NCI-H345 treated with DMSO at 0.1 percent for 48 hours (cell line): ENCODE results near the gene DBN1.
"Not testable (repeated sequence)": the region's sequence is repeated elsewhere in the genome, so short reads cannot be mapped to it uniquely, and the experiment has no call there.

ENCODE experiments used
- DNase-seq: peaks from one replicate; lab custom pipeline; 2025; ENCODE audit not compliant: unreplicated experiment; lab: John Stamatoyannopoulos, UW

Gene DBN1

DNA sequence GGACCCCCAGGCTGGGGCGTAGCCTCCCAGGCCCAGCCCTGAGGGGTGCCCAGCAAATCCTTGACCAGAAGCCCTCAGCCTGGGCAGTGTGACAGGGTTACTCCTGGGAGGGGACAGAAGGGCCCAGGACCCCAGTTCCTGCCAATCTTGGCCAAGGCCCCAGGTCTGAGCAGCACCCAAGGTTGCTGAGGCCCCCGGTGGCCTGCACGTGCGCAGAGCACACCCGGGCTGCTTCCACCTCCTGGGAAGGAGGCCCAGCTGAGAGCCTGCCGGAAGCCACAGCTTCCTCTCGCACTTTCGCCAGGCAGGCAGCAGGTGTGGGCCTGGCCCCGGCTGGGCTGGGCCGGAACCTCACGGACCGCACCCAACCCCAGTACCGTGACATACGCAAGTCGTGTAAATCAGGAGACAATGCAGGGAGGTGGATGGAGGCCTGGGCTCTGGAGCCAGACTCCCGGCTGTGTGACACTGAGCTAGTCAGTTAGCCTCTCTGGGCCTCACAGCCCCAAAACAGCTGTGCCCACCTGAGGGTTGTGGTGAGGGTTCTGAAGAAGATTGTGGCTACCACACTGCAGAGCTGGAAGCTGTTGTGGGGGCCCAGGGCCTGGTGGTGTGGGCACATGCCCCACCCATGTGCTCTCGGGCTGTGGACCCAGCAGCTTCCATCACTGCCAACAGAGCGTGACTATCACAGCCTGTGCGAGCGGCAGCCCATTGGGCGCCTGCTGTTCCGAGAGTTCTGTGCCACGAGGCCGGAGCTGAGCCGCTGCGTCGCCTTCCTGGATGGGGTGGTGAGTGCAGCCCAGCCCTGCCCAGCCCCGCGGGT is 41.9 kb downstream of the DBN1 start:
- no peak for DNase-seq

DNA sequence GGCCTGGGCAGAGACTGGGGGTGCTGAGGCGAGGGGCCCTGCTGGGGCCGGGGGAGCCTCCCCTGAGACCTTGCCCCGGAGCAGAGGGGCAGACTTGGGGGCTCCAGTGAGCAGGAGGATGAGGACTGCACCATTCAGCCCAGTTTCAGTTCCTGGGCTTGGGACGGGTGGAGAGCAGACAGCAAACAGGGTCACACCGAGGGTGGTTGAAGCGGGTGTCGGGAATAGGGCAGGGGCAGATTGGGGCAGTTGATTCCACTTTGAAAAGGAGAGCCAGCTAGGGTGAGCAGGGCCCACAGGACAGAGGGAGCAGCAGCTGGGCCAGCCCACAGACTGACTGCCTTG is 42.5 kb downstream of the DBN1 start:
- no peak for DNase-seq

DNA sequence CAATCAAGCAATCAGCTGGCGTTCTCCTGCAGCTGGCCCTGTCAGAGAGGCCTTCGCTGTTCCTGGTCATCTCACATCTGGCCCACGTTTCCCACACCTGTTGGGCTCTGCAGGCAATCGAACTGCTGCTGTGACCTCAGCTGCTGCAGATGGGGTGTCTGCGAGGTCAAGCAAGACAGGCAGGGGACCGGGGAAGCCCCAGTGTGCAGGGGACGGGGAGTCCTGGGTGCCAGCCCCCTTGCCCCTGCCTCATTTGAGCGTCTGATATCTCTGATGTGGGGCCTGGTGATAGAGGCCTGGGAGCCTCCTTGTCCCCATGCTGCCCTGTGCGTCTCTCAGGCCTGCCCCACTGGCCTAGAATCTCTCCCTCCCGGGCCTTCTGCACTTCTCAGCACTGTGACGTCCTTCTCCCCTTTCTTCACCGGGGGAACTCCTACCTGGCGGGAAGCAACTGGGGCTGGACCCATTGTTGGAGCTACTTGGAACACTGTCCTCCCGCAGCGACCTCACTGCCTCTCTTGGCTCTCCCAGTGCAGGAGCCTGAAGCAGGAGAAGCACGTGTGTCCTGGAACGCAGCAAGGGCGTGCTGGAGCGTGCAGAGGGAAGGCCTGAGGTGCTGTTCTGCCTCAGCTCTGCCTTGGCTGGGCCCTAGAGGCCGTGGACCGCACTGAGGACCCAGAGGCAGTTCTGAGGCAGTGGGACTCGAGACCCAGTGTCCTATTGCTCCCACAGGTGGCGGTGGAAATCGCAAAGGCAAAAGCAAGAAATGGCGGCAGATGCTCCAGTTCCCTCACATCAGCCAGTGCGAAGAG is 43.1 kb downstream of the DBN1 start:
- DNase-seq = no peak

DNA sequence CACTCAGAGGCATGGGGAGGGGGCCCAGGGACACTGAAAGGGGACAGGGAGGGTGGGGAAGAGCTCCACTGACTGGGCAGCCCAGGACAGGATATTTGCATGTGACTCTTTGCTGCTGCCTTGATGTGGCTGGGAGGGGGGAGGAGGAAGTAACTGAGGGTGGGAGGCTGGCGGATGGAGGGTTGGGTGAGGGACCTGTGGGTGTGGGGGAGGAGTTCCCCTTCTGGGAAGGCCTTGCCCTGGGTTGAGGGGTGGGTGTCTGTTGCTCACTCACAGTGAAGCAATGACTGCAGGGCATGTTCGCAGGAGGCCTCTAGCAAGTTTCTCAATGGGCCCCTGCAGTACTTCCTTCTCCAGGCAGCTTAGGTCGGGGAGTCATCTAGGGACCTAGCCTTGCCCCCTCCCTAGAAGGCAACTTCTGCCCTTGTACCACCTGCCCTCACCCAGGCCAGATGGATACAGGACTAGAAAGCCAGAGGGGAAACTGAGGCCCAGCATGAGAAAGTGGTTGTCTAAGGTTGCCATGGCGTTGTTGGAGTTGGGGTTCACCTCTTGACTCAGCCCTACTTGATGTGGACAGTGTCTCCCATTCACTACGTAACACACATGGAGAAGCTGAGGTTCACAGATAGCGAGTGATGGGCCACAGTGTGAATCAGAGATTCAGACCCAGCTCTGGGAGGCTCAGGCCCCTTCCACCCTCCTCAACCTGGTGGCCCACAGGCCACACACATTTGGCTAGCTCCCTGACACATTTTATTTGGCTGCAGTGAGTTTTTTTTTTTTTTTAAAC is 44.0 kb downstream of the DBN1 start:
- DNase-seq = no peak

DNA sequence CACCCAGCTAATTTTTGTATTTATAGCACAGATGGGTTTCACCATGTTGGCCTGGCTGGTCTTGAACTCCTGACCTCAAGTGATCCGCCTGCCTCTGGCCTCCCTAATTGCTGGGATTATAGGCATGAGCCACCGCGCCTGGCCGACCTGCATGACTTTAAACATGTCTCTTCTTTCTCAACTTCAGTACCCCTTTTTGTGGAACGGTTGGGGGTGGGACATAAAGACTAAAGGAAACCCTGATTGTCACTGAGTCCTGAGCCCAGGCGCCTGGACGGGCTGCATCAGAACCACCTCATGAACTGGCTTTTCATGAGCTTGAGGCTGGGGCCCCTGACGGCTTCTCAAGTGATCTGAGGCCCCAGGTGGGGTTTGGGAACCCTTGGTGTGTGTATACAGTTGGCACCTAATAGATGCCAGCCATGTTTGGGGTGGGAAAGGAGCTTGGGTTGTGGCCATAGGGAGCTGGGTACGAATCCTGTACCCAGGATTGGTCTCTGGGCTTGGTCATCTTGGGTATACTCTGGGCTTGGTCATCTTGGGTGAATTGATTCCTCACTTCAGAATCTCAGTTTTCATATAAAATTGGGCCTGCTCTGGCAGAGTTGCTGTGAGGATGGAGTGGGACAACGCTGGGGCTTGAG is 44.7 kb downstream of the DBN1 start:
- DNase-seq = no peak

DNA sequence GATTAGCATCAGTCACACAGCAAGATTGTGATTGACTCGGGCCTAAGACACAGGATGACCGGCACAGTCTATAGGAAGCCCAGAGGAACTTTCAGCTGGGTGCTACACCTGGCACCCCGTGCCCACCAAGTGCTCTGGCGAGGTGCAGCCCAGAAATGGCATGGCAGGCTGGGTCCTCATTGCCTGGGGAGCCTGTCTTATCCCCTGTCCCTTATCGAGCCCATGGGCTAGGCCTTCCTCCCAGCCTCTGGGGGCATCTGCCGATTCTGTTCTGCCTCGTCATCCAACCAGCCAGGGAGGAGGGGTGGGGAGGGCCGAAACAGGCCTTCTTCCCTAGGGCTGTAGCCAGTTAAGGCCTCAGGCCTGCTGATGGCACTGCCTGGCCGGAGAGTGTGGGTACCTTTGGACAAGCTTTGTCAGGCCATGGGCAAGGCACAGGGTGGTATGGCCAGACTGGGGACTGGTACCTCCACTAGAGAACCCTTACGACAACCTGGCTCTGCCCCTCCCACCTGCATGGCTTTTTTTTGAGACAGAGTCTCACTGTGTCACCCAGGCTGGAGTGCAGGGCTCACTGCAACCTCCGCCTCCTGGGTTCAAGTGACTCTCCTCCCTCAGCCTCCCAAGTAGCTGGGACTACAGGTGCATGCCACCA is 45.4 kb downstream of the DBN1 start:
- DNase-seq = no peak

DNA sequence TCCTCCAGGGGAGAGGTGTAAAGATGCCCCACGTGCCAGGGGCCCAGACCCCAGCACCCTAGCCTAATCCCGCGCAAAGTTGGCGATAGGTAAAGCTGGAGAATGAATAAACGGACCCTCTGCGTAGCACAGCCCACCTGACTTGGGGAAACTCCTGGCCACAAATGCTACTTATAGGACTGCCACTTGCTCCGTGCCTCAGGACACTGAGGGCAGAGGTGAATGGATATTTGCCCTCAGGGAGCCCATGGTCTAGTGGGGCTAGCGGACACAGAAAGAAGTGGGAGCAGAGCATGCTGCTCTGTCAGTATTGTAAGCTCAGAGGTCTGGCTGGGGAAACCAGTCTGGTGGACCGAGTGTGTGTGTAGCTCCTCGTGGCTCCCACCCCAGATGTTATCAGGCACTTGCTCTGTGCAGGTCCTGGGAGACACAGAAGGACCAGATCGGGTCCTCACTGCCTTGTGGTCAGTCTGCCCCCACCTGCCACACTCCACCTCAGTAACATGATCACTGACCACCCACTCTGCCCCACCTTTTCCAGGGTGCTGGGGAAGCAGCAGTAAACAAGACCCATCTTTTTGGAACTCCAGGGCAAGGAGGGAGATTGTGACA is 46.1 kb downstream of the DBN1 start:
- DNase-seq = no peak

DNA sequence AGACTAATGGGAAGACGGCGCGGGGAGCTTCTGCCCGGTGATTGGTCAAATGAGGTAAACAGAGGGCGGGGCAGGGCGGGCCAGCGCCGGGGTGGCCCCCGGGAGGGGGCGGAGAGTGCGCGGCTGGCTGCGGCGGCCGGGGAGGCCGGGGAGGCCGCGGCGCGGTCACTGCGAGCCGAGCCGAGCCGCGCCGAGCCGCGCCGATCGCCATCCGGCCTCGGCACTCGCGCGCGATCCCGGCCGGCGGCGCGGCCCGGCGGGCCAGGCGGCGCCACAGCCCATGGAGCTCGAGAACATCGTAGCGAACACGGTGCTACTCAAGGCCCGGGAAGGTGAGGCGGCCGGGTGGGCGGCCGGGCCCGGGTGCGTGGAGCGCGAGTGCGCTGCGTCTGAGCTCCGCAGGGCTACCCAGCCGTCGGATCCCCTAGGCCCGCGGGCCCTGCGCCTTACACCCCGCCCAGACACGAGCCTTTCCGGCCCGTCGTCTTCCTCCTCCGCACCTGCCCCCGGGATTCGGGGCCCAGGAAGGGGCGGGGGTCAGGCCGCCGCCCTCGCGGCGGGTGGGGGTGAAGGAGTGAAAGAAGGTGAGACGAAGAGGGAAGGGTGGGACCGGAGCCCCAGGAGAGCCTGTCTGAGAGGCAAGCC is 46.7 kb downstream of the DBN1 start, which contains the start of gene GRK6:
TSS of gene GRK6 (plus strand) at position 111 of the 645 bp plus-strand sequence. CDS start at position 281, 170 bp downstream.
- no peak for DNase-seq

DNA sequence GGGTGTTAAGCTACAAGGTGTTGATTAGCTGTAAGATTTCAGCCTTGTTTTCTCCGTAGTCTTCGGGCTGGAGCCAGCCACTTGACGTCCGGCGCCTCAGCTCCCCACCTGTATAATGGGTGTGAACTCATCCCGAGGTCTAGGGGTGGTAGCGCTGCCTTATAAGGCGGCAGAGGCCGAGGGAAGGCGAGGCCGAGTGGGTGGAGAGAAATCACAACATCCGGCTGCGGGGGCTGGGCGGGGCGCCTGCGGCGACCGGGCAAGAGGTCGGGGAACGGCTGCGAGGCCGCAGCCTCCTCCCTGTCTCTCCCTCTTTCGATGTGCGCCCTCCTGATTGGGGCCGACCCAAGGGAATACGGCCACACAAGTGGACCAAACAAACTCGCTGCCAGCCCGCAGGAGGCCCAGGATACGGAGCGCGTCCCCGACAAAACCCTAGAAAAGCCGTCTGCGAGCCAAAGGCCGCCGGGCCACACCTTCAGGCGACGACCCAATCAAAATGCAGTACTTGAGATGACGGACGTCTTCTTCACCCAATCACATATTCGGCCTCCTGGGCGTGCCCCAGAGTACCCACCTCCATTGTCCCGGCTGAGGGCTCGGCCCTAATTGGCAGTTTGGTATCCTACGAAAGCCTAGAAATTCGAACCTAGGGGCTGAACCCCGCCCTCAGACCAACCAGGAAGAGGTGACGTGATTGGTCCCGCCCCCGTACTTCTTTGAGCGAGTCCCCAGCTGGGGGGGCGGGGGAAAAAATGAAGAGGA is 47.5 kb downstream of the DBN1 start:
- DNase-seq = peak; percentile 99

DNA sequence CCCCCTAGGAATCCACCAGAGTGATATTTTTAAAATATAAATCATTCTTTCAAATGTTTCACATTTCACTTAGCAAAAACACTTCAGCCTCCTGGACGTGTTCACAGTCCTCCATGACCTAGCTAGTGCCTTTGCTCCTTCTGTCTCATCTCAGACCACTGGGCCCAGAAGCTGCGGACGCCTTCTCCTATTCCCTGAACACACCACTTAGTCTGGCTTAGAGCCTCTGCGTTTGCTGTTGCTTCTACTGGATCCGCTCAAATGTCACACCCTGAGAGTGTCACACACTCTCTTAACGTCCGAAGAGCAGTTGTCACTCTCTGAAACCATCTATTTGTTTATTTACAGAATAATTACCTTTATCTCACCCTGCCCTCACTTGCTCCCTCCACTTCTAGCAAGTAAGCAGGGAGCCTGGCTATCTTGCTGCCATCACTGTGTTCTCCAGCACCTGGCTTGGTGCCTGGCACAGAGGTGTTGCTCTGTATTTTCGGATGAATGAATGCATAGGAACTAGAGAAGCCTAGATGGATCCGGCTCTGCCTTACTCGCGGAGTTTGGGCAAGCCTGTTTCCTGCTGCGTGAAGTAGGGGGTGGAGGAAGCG is 48.1 kb downstream of the DBN1 start:
- no peak for DNase-seq

DNA sequence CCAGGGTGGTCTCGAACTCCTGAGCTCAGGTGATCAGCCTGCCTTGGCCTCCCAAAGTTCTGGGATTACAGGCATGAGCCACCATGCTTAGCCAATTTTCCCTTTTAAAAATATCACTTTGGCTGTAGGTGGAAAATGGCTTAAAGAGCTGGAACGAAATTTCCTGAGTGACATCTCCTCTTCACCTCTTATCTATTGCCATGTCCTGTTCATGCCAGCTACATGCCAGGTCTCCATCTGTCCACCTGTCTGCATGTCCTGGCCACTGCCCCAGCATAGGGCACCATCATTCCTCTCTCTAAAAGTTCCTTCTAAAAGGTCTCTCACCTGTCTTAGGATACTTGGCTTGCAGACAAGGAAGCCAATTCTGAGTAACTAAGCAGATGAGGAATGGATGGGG is 49.8 kb downstream of the DBN1 start:
- no peak for DNase-seq

DNA sequence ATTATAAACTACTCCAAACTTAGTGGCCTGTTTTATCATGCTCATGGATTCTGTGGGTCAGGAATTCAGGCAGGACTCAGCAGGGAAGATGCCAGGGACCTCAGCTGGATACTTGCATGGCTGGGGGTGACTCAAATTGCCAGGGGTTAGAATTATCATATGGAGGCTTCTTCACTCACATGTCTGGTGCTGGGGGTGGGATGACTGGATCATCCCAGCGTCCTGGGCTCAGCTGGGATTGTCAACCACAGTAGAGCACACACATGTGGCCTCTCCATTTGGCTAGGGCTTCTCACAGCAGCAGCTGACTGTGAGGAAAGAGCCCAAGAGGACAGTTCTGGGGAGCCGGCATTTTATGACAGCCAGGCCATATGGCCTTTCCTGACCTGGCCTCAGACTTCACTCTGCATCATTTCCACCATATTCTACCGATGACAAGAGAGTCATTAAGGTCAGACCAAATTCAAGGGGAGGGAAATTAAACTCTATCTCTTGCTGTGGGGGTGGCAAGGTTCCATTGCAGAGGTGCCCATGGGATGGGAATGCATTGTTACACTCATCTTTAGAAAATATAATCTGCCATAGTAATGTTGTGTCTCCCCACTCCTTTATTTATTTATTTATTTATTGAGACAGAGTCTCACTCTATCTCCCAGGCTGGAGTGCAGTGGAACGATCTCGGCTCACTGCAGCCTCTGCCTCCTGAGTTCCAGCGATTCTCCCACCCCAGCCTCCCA is 52.2 kb downstream of the DBN1 start:
- DNase-seq = no peak

DNA sequence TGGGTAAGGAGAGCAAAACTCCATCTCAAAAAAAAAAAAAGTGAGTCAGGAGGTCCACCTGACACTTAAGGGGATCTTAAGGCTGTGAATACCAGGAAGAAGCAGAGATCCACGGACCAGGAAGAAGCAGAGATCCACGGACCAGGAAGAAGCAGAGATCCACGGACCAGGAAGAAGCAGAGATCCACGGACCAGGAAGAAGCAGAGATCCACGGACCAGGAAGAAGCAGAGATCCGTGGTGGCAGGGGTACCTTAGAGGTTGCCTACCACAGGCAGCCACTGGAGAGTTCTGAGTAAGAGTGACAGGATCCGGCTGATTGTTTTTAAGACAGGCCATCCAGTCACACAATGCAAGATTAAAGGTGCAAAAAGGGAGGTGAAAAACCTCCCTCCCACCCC is 53.0 kb downstream of the DBN1 start:
- not testable (repeated sequence) for DNase-seq

DNA sequence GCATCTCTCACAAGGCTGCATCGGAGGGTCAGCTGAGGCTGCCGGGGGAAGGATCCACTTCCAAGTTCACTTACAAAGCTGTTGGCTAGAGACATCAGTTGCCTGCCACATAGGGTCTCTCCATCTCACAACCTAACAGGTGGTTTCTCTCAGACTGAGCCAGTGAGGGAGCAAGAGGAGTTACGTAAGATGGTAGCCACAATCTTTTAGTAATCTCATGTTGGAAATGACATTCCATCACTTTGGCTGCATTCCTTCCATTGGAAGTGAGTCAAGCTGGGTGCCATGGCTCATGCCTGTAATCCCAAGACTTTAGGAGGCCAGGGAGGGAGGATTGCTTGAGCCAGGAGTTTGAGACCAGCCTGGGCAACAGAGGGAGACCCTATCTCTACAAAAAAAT is 54.4 kb downstream of the DBN1 start:
- DNase-seq = no peak

DNA sequence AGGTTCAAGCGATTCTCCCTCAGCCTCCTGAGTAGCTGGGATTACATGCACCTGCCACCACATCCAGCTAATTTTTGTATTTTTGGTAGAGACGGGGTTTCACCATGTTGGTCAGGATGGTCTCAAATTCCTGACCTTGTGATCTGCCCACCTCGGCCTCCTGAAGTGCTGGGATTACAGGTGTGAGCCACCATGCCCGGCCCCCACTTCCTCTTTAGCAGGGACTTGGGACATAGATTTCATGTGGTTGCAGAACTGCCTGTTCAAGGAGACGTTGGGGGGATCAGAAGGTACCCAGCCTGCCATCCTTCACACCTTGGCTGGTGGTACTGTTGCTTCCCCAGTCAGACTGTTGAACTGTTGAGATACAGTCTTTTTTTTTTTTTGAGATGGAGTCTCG is 56.4 kb downstream of the DBN1 start:
- not testable (repeated sequence) for DNase-seq

DNA sequence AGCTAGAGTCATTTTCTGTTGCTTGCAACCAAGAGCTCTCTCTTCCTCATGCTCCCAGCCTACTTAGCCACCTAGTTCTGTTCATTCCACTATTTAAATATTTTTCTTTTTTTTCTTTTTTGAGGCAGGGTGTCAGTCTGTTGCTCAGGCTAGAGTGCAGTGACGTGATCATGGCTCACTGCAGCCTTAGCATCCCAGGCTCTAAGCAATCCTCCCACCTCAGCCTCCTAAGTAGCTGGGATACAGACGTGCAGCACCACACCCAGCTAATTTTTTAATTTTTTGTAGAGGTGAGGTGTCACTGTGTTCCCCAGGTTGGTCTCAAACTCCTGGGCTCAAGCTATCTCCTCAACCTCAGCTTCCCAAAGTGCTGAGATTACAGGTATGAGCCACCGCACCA is 59.0 kb downstream of the DBN1 start:
- no peak for DNase-seq

DNA sequence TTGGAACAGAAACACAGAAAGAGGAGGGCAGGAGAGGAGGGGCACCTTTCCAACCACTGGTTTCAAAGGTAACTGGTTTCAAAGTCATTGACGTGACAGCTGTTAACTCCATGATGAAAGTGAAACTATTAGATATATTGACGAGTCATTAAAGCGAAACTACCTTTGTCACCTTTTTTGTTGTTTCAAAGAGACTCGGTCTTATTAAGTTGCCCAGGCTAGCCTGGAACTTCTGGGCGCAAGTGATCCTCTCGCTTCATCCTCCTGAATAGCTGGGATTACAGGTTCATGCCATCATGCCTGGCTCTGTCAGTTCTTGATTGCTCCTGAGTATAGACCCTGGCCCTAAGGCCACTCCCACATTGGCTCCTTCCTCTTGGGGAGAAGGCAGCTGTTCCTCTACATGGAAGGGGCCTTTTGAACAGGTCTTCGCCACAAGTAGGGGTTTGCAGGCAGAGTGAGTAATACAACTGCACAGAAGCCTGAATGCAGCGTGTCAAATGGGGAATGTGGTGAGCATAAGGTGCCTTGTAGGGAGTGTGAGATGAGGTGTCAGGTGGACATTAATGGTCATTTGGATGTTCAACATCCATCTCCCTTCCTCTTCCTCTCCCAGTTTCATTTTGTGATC is 60.7 kb downstream of the DBN1 start:
- DNase-seq = no peak
